Fibroblast of villous mesenchyme (primary cell): ENCODE results near the gene ARL6IP4. TPM values are rescaled to one million over a fixed set of nuclear protein-coding genes. Genes with fewer than 3 reads are reported as not detected.

Experiments used
- DNase-seq: peaks from one replicate; pipeline ENCODE4 v3.0.0-alpha.2; 2010; ENCODE audit warnings: low read depth
- H3K4me3 ChIP-seq: 2 replicates; pipeline ENCODE4 v1.5.1; 2011; ENCODE audit warnings: low read depth, mild to moderate bottlenecking, low read length
- CTCF ChIP-seq: IDR thresholded peaks from 2 replicates; pipeline ENCODE4 v1.5.1; 2012; ENCODE audit warnings: low read depth, mild to moderate bottlenecking, low read length; ENCODE audit not compliant: insufficient read depth
- total RNA-seq: library from RNA; depleted of rRNA; stranded (reverse); fragments of >200 nt; gene quantifications from 2 replicates; pipeline ENCODE4 v1.2.3, GENCODE V29; 2012

The ARL6IP4 gene
- total RNA-seq, 1 donor = 117 TPM

- no peak for TF ChIP-seq CTCF
- H3K4me3 ChIP-seq = peak within 1 kb of the TSS; percentile 80
- DNase-seq = peak; percentile 93
These were observed 5.3 kb upstream of the ARL6IP4 start, which contains the start of gene OGFOD2 for GRCh38 chr12:122974892-122975789. TSS of gene OGFOD2 (plus strand) at chr12:122975244. CDS start at chr12:122975252, 8 bp downstream.

- TF ChIP-seq CTCF = no peak
- peak overlapping the region; percentile 80 for H3K4me3 ChIP-seq
- DNase-seq = no peak
These were observed 4.5 kb upstream of the ARL6IP4 start for GRCh38 chr12:122975790-122976647.

- H3K4me3 ChIP-seq = no peak overlapping the region
- no peak for TF ChIP-seq CTCF
- DNase-seq = no peak
These were observed 3.9 kb upstream of the ARL6IP4 start for GRCh38 chr12:122976648-122976975.

- no peak for DNase-seq
- no peak for TF ChIP-seq CTCF
- H3K4me3 ChIP-seq = no peak overlapping the region
These were observed 3.3 kb upstream of the ARL6IP4 start for GRCh38 chr12:122977153-122977552.

GRCh38 chr12:122977655-122978392 lies 2.7 kb upstream of the ARL6IP4 start:
- DNase-seq = no peak
- no peak for TF ChIP-seq CTCF
- H3K4me3 ChIP-seq = no peak overlapping the region

GRCh38 chr12:122978507-122978955 lies 1.9 kb upstream of the ARL6IP4 start:
- TF ChIP-seq CTCF = no peak
- H3K4me3 ChIP-seq = no peak overlapping the region
- no peak for DNase-seq
